H1 (cell line): ENCODE results near the gene ATP6V1E1. TPM values are rescaled to one million over a fixed set of nuclear protein-coding genes. Genes with fewer than 3 reads are reported as not detected.

Experiments used
- MAFK ChIP-seq: IDR thresholded peaks from 2 replicates; pipeline ENCODE4 v1.6.1; 2012; ENCODE audit warnings: low read depth, mild to moderate bottlenecking, improper control_type of control experiment, low read length
- polyA plus RNA-seq, 7 experiments: library from polyadenylated mRNA; depleted of rRNA in 3 of 7; stranded (reverse) in 5 of 7; unstranded in 2 of 7; fragments of >200 nt in 5 of 7; fragments of 200-250 nt in 2 of 7; gene quantifications; 1 replicate in 5 of 7; 2 replicates in 1 of 7; 4 replicates in 1 of 7; pipeline versions ENCODE4 v1.2.1 to v1.2.3, GENCODE V29; 2011 to 2013; ENCODE audit warnings: missing spikeins in 2 of 7, mixed read lengths in 2 of 7
- total RNA-seq: library from RNA; stranded (reverse); fragmentation: NEBNext Ultra II Directional; extraction: Animal tissue kit (Norgen Biotek cat#: 25700); gene quantifications from 2 replicates; pipeline ENCODE4 v1.2.1, GENCODE V29; 2021

ATP6V1E1 gene
- total and polyA plus RNA-seq, 2 of the 8 experiments (the other 6 are each of a cell fraction or from before 2014, with no cell fraction given): 80.4 to 88.1 TPM

DNA sequence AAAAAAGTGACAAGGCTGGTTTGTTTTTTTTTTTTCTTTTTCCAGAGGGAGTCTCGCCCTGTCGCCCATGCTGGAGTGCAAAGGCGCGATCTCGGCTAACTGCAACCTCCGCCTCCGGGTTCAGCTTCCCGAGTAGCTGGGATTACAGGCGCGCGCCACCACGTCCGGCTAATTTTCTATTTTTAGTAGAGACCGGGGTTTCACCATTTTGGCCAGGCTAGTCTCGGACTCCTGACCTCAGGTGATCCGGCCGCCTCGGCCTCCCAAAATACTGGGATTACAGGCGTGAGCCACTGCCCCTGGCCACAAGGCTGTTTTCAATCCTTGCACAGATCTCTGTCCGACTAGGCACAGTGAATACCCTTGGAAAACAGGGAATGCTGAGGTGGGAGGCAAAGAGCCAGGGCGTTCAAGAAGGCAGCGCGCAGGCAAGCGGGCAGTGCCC is 566 bp downstream of the ATP6V1E1 start (continued):
- no peak for TF ChIP-seq MAFK
